GM12874 (cell line): ENCODE data around the gene SAMD4A.

Source experiments
- TF ChIP-seq, protein P1 (sequence below): IDR thresholded peaks from 2 replicates; pipeline ENCODE4 v1.5.1; 2011; ENCODE audit warnings: low read depth, mild to moderate bottlenecking, control low read depth, low read length, moderate library complexity; ENCODE audit not compliant: insufficient read depth

SAMD4A gene

GRCh38 chr14:54718046-54718445 lies 151.1 kb downstream of the SAMD4A start:
- TF ChIP-seq, protein P1, sequence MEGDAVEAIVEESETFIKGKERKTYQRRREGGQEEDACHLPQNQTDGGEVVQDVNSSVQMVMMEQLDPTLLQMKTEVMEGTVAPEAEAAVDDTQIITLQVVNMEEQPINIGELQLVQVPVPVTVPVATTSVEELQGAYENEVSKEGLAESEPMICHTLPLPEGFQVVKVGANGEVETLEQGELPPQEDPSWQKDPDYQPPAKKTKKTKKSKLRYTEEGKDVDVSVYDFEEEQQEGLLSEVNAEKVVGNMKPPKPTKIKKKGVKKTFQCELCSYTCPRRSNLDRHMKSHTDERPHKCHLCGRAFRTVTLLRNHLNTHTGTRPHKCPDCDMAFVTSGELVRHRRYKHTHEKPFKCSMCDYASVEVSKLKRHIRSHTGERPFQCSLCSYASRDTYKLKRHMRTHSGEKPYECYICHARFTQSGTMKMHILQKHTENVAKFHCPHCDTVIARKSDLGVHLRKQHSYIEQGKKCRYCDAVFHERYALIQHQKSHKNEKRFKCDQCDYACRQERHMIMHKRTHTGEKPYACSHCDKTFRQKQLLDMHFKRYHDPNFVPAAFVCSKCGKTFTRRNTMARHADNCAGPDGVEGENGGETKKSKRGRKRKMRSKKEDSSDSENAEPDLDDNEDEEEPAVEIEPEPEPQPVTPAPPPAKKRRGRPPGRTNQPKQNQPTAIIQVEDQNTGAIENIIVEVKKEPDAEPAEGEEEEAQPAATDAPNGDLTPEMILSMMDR = no peak

DNA sequence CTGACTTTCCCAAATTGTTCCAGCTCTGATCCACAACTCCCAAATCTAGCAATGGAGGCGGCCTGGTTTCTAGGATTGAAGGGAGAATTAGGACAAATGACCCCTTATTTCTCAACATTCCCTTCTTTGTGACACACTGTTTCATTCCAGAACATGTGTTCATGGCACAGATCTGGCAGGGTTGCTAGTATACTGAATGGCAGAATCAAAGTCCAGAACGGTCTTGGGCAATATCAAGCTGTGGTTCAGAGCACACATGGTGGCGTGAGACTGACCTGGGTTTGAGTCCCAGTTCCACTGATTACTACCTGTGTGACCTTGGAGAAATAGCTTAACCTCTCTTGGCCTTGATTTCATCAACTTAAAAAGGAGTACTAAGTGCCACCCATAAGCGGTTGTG lies 152.5 kb downstream of the SAMD4A start:
- TF ChIP-seq, protein P1 = no peak

DNA sequence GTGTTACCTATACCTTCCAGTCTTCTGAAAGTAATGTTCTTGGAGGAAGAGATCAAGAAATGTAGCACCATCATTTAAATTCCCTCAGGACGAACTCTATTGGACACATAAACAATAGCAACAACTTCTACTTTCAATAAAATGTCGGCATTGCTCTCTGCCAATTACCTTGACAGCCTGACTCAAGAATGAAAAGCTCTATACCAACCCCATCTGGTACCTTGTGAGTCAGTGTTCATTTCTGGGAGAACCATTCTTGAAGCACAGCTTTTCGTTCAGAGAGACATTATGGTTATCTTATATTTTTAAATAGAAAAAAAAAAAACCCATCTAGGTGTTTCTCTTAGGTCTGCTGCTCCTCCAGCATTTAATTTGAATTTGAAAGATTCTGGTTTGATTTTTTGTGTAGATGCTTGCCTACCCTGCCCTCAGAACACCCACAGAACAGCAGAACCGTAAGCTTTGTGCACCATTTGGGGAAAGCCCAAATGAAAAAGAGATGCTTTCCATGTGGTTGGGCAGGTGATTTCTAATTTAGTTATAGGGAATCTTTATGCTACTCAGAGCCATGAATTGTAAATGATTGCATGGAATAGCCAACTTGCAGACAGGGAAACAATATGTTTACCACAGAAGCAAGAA lies 156.0 kb downstream of the SAMD4A start:
- TF ChIP-seq, protein P1 = peak; percentile 52; the same call in 1 of the 2 replicates

GRCh38 chr14:54724123-54724522 lies 157.2 kb downstream of the SAMD4A start:
- TF ChIP-seq, protein P1 = no peak

- TF ChIP-seq, protein P1 = no peak
These were observed 157.9 kb downstream of the SAMD4A start for GRCh38 chr14:54724676-54725325.

GRCh38 chr14:54725998-54726397 lies 159.1 kb downstream of the SAMD4A start:
- TF ChIP-seq, protein P1 = no peak

GRCh38 chr14:54727929-54728328 lies 161.0 kb downstream of the SAMD4A start:
- TF ChIP-seq, protein P1 = no peak
